ENCODE measurements around the gene CCL4. TPM values are rescaled to one million over a fixed set of nuclear protein-coding genes. Genes with fewer than 3 reads are reported as not detected.
"Not testable (repeated sequence)": the region's sequence is repeated elsewhere in the genome, so short reads cannot be mapped to it uniquely, and the experiment has no call there.

CCL4 gene
- total RNA-seq, 2 experiments from 2014 or later: 66.7 to 367 TPM

- peak; percentile 79 for ATAC-seq
- CTCF ChIA-PET: interaction anchor here (0.7 to 9.3 kb wide), 40 partner anchors 9 to 404 kb away, joined by 3 to 103 read pairs (median 5); partner anchors contain the start of genes CCL16, CCL18, CCL3 and CCL4
- Mint-ChIP-seq H3K4me1 (peaks cover 72% of the 10 kb centered on the region), H3K4me3 (peak overlapping the region; percentile 3), H3K27me3 (peaks cover 7% of the 10 kb centered on the region), H3K9me3 (ENCODE audit: low read depth) (no peaks in the 10 kb centered on the region), H3K36me3 (peaks cover 13% of the 10 kb centered on the region), H3K27ac (peak overlapping the region; percentile 63)
- peak; percentile 88 for DNase-seq
Observed at GRCh38 chr17:36072431-36073121, 31.1 kb upstream of the CCL4 start.

- H3K27ac Mint-ChIP-seq: peak overlapping the region; percentile 79
- peaks cover 67% of the 10 kb centered on the region for H3K4me1 Mint-ChIP-seq
- ATAC-seq: peak; percentile 76
- H3K9me3 Mint-ChIP-seq (ENCODE audit: low read depth): peaks cover 3% of the 10 kb centered on the region
- CTCF ChIA-PET: interaction anchor here (0.9 to 9.3 kb wide), 10 partner anchors 7 to 106 kb away, joined by 3 to 103 read pairs (median 16); partner anchors contain the start of genes CCL16 and CCL3
- peaks cover 17% of the 10 kb centered on the region for H3K36me3 Mint-ChIP-seq
- peaks cover 7% of the 10 kb centered on the region for H3K27me3 Mint-ChIP-seq
- peak overlapping the region; percentile 31 for H3K4me3 Mint-ChIP-seq
- DNase-seq: no peak
Observed at GRCh38 chr17:36074365-36074764, 29.3 kb upstream of the CCL4 start.

GRCh38 chr17:36081681-36082471, 21.8 kb upstream of the CCL4 start:
- not testable (repeated sequence) for H3K27me3 Mint-ChIP-seq; H3K9me3 Mint-ChIP-seq (ENCODE audit: low read depth)
- Mint-ChIP-seq H3K4me3 (peak overlapping the region; percentile 57), H3K4me1 (peaks cover 59% of the 10 kb centered on the region), H3K36me3 (peaks cover 14% of the 10 kb centered on the region), H3K27ac (peak overlapping the region; percentile 97)
- CTCF ChIA-PET: interaction anchor here (0.7 to 4.0 kb wide), 6 partner anchors 9 to 67 kb away, joined by 3 to 28 read pairs (median 6); no protein-coding TSS in a partner anchor
- DNase-seq: peak; percentile 58
- ATAC-seq: peak; percentile 37

- Mint-ChIP-seq H3K4me3 (peak overlapping the region; percentile 57), H3K4me1 (peaks cover 61% of the 10 kb centered on the region)
- CTCF ChIA-PET: interaction anchor here (0.6 to 4.0 kb wide), 7 partner anchors 9 to 151 kb away, joined by 3 to 28 read pairs (median 5); no protein-coding TSS in a partner anchor
Observed at GRCh38 chr17:36082482-36083120, 21.0 kb upstream of the CCL4 start.

GRCh38 chr17:36083691-36084090, 19.9 kb upstream of the CCL4 start:
- DNase-seq; H3K9me3 Mint-ChIP-seq (ENCODE audit: low read depth); ATAC-seq; H3K4me3 Mint-ChIP-seq; H3K36me3 Mint-ChIP-seq; H3K27me3 Mint-ChIP-seq: not testable (repeated sequence)
- H3K4me1 Mint-ChIP-seq: peaks cover 65% of the 10 kb centered on the region
- CTCF ChIA-PET: interaction anchor here (1.1 to 4.0 kb wide), 2 partner anchors 12 to 152 kb away, joined by 3 to 28 read pairs; no protein-coding TSS in a partner anchor
- H3K27ac Mint-ChIP-seq: peak overlapping the region; percentile 65

More at GRCh38 chr17:36082482-36083120, 21.0 kb upstream of the CCL4 start:
- ATAC-seq (peak; percentile 81), DNase-seq (peak; percentile 95)
- H3K27ac Mint-ChIP-seq: peak overlapping the region; percentile 97
- not testable (repeated sequence) for H3K36me3 Mint-ChIP-seq; H3K27me3 Mint-ChIP-seq; H3K9me3 Mint-ChIP-seq (ENCODE audit: low read depth)

GRCh38 chr17:36085765-36086164, 17.9 kb upstream of the CCL4 start:
- Mint-ChIP-seq H3K36me3 (peaks cover 10% of the 10 kb centered on the region), H3K4me1 (peaks cover 83% of the 10 kb centered on the region), H3K4me3 (no peak overlapping the region), H3K9me3 (ENCODE audit: low read depth) (no peaks in the 10 kb centered on the region), H3K27ac (peak overlapping the region; percentile 72), H3K27me3 (peaks cover 2% of the 10 kb centered on the region)
- DNase-seq (peak; percentile 54), ATAC-seq (no peak)
- CTCF ChIA-PET: interaction anchor here (1.1 to 2.9 kb wide), 7 partner anchors 11 to 322 kb away, joined by 3 to 15 read pairs (median 3); no protein-coding TSS in a partner anchor

GRCh38 chr17:36086791-36087190, 16.8 kb upstream of the CCL4 start:
- H3K27ac Mint-ChIP-seq: peak overlapping the region; percentile 65
- H3K4me1 Mint-ChIP-seq: peaks cover 85% of the 10 kb centered on the region
- CTCF ChIA-PET: interaction anchor here (0.5 to 2.9 kb wide), 5 partner anchors 13 to 111 kb away, joined by 3 to 15 read pairs (median 3); no protein-coding TSS in a partner anchor
- DNase-seq: no peak
- no peaks in the 10 kb centered on the region for H3K9me3 Mint-ChIP-seq (ENCODE audit: low read depth)
- no peaks in the 10 kb centered on the region for H3K27me3 Mint-ChIP-seq
- no peak overlapping the region for H3K4me3 Mint-ChIP-seq
- ATAC-seq: no peak
- peaks cover 10% of the 10 kb centered on the region for H3K36me3 Mint-ChIP-seq

GRCh38 chr17:36087471-36087870, 16.2 kb upstream of the CCL4 start:
- H3K36me3 Mint-ChIP-seq; DNase-seq; H3K9me3 Mint-ChIP-seq (ENCODE audit: low read depth); H3K27ac Mint-ChIP-seq; ATAC-seq; H3K4me3 Mint-ChIP-seq; H3K27me3 Mint-ChIP-seq: not testable (repeated sequence)
- peaks cover 85% of the 10 kb centered on the region for H3K4me1 Mint-ChIP-seq
- CTCF ChIA-PET: interaction anchor here (2.9 kb wide), 1 partner anchor 14 kb away, joined by 15 read pairs; no protein-coding TSS in a partner anchor

- peaks cover 86% of the 10 kb centered on the region for H3K4me1 Mint-ChIP-seq
Observed at GRCh38 chr17:36087897-36088572, 15.6 kb upstream of the CCL4 start.

GRCh38 chr17:36088670-36089338, 14.8 kb upstream of the CCL4 start:
- Mint-ChIP-seq H3K36me3 (peaks cover 10% of the 10 kb centered on the region), H3K4me1 (peaks cover 85% of the 10 kb centered on the region), H3K27ac (peak overlapping the region; percentile 87), H3K4me3 (peak overlapping the region; percentile 74), H3K9me3 (ENCODE audit: low read depth) (no peaks in the 10 kb centered on the region), H3K27me3 (peaks cover 3% of the 10 kb centered on the region)
- DNase-seq (no peak), ATAC-seq (no peak)
- CTCF ChIA-PET: interaction anchor here (1.1 to 4.6 kb wide), 5 partner anchors 15 to 58 kb away, joined by 4 to 24 read pairs (median 7); no protein-coding TSS in a partner anchor

More at GRCh38 chr17:36087897-36088572, 15.6 kb upstream of the CCL4 start:
- Mint-ChIP-seq H3K4me3 (peak overlapping the region; percentile 74), H3K27ac (peak overlapping the region; percentile 87)
- CTCF ChIA-PET: interaction anchor here (1.1 to 4.6 kb wide), 4 partner anchors 14 to 59 kb away, joined by 4 to 24 read pairs (median 11); no protein-coding TSS in a partner anchor
- H3K9me3 Mint-ChIP-seq (ENCODE audit: low read depth); H3K27me3 Mint-ChIP-seq; ATAC-seq; H3K36me3 Mint-ChIP-seq: not testable (repeated sequence)
- peak; percentile 59 for DNase-seq

GRCh38 chr17:36089339-36089865, 14.2 kb upstream of the CCL4 start:
- H3K9me3 Mint-ChIP-seq (ENCODE audit: low read depth): no peaks in the 10 kb centered on the region
- DNase-seq (no peak), ATAC-seq (no peak)
- peaks cover 10% of the 10 kb centered on the region for H3K36me3 Mint-ChIP-seq
- H3K27ac Mint-ChIP-seq: peak overlapping the region; percentile 87
- CTCF ChIA-PET: interaction anchor here (1.0 to 4.6 kb wide), 7 partner anchors 15 to 209 kb away, joined by 3 to 24 read pairs (median 5); partner anchors contain the start of gene CCL5
- H3K27me3 Mint-ChIP-seq: peaks cover 5% of the 10 kb centered on the region
- peaks cover 83% of the 10 kb centered on the region for H3K4me1 Mint-ChIP-seq
- H3K4me3 Mint-ChIP-seq: peak overlapping the region; percentile 74
